Measurements from ENCODE around the gene PSENEN.

Gene PSENEN

GRCh38 chr19:35740108-35740422 is 5.4 kb upstream of the PSENEN start:
- DNase-seq (ENCODE audit: low read depth in 2 of 2): no peak
- TF ChIP-seq, protein P1, sequence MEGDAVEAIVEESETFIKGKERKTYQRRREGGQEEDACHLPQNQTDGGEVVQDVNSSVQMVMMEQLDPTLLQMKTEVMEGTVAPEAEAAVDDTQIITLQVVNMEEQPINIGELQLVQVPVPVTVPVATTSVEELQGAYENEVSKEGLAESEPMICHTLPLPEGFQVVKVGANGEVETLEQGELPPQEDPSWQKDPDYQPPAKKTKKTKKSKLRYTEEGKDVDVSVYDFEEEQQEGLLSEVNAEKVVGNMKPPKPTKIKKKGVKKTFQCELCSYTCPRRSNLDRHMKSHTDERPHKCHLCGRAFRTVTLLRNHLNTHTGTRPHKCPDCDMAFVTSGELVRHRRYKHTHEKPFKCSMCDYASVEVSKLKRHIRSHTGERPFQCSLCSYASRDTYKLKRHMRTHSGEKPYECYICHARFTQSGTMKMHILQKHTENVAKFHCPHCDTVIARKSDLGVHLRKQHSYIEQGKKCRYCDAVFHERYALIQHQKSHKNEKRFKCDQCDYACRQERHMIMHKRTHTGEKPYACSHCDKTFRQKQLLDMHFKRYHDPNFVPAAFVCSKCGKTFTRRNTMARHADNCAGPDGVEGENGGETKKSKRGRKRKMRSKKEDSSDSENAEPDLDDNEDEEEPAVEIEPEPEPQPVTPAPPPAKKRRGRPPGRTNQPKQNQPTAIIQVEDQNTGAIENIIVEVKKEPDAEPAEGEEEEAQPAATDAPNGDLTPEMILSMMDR (IDR thresholded peaks at IDR 0.05; ENCODE audit: low read depth, low read length): no peak
- peak overlapping the region; percentile 58 to 62 for H3K4me3 ChIP-seq (replicated peaks in 1 of 2; ENCODE audit: low read depth in 2 of 2, low read length in 2 of 2)

- DNase-seq (ENCODE audit: low read depth in 2 of 2): peak; percentile 96 to 97
- TF ChIP-seq, protein P1 (IDR thresholded peaks at IDR 0.05; ENCODE audit: low read depth, low read length): peak; percentile 29
- peak overlapping the region; percentile 58 to 62 for H3K4me3 ChIP-seq (replicated peaks in 1 of 2; ENCODE audit: low read depth in 2 of 2, low read length in 2 of 2)
Measured at GRCh38 chr19:35740423-35741202, 4.8 kb upstream of the PSENEN start.

DNA sequence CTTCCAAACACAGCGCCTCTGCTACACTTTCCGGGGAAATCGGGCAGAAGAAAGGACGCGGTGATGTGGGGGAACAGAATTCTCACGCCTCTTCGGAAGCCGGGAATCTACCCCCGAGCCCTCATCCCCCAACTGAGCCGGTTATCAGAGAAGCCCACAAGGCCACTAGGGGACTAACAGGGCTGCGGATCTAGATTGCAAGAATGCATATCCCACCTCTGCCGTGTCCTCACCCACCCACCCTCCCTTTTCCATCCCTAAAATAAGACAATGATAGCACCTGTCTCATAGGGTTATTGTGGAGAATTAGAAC is 4.3 kb upstream of the PSENEN start:
- DNase-seq (ENCODE audit: low read depth in 2 of 2): no peak
- peak overlapping the region; percentile 58 to 62 for H3K4me3 ChIP-seq (replicated peaks in 1 of 2; ENCODE audit: low read depth in 2 of 2, low read length in 2 of 2)
- TF ChIP-seq, protein P1 (IDR thresholded peaks at IDR 0.05; ENCODE audit: low read depth, low read length): no peak

DNA sequence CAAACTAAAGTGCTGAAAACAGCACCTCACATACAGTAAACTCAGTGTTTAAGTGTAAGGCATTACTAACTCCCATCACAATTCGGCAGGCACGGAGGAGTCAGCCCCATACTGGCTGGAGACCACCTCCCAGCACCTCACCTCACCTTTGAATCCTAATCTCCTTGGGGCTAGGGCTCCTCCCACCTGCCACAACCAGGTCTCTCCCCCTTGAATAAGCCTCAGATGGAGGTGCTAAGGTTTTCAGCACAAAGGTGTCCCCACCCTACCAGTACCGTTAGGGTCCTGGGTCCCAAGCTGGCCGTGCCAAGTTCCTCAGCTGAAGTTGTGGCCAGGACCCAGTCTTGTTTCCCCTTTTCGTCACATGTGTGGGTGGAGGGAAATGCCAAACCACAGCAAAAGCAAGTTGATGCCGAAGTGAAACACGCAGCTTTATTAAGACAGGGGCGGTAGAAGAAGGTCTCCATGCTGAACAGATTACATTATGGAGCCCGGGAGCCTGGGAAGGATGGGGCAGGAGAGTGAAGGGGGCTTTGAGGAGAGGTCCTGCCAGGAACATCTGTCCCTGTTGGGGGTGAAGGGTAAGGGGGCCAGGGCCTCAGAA is 3.2 kb upstream of the PSENEN start, which contains the start of gene IGFLR1:
TSS of gene IGFLR1 (minus strand) at position 332 of the 604 bp plus-strand sequence. CDS start 1,272 bp downstream, outside the sequence.
- no peak within 1 kb of the TSS for H3K4me3 ChIP-seq (replicated peaks in 1 of 2; ENCODE audit: low read depth in 2 of 2, low read length in 2 of 2)
- no peak for DNase-seq (ENCODE audit: low read depth in 2 of 2)
- TF ChIP-seq, protein P1 (IDR thresholded peaks at IDR 0.05; ENCODE audit: low read depth, low read length): no peak

- TF ChIP-seq, protein P1 (IDR thresholded peaks at IDR 0.05; ENCODE audit: low read depth, low read length): no peak
- no peak overlapping the region for H3K4me3 ChIP-seq (replicated peaks in 1 of 2; ENCODE audit: low read depth in 2 of 2, low read length in 2 of 2)
- DNase-seq (ENCODE audit: low read depth in 2 of 2): no peak
Measured at GRCh38 chr19:35743640-35744429, 1.6 kb upstream of the PSENEN start.

DNA sequence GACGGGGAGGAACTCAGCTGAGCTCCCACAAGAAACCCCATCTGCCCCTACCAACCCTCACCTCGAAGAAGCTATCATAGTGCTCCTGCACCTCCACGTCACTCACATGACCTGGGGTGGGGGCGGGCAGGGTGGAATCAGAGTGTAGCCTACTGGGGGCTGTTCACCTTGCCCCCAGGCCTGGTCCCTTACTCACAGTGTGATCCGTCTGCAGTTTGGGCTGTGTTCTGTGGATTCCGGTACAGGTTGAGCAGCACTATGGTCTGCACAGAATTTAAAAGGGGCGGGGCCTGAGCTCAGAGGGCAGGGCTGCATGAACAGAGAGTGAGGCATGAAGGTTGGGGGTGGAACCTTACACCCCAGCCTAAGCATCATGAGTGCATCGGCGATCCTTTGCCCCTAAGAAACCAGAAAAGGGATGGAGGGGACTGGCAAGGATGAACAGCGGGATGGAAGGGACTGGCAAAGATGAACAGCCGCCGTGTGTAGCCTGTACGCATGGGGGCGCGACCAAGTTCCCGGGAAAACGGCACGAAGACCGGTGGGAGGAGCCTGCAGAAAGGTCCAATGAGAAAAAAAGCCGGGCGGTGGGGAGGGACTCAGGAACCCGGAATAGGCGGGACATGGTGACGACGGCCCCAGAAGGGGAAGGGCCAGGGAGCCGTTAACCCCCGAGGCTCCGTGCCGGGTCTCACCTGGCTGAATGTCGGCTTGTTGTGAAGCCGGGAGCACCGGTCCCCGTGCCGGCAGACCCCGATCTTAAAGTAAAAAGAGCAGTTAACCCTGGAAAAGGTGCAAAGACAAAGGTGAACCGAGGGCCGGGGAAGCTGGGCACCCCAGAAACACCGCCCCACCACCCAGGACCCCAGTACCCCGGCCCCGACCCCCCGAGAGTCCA is 772 bp upstream of the PSENEN start:
- peak overlapping the region; percentile 76 to 86 for H3K4me3 ChIP-seq (replicated peaks in 1 of 2; ENCODE audit: low read depth in 2 of 2, low read length in 2 of 2)
- DNase-seq (ENCODE audit: low read depth in 2 of 2): peak; percentile 97
- TF ChIP-seq, protein P1 (IDR thresholded peaks at IDR 0.05; ENCODE audit: low read depth, low read length): peak; percentile 48

All from cardiac fibroblast (primary cell).